GM06990 (cell line): ENCODE measurements around the gene ATRAID.

Source experiments
- DNase-seq: peaks from one replicate; pipeline ENCODE4 v3.0.0-alpha.2; 2011; ENCODE audit not compliant: insufficient read length; ENCODE audit errors: extremely low read depth
- H3K27me3 ChIP-seq: replicated peaks from 2 replicates; pipeline ENCODE4 v1.6.0; 2011; ENCODE audit warnings: low read length; ENCODE audit not compliant: control insufficient read depth, insufficient read depth
- H3K36me3 ChIP-seq: 2 replicates; pipeline ENCODE4 v1.5.1; 2011; ENCODE audit warnings: low read length; ENCODE audit not compliant: control insufficient read depth, insufficient read depth
- H3K4me3 ChIP-seq: replicated peaks from 2 replicates; pipeline ENCODE4 v1.5.1; 2011; ENCODE audit warnings: low read depth, mild to moderate bottlenecking, control low read depth, low read length
- TF ChIP-seq, protein P1 (sequence below): IDR thresholded peaks from 2 replicates; pipeline ENCODE4 v1.5.1; 2011; ENCODE audit warnings: low read length, control low read depth, mild to moderate bottlenecking, inconsistent platforms; ENCODE audit not compliant: insufficient read depth, poor library complexity, severe bottlenecking

Gene ATRAID

DNA sequence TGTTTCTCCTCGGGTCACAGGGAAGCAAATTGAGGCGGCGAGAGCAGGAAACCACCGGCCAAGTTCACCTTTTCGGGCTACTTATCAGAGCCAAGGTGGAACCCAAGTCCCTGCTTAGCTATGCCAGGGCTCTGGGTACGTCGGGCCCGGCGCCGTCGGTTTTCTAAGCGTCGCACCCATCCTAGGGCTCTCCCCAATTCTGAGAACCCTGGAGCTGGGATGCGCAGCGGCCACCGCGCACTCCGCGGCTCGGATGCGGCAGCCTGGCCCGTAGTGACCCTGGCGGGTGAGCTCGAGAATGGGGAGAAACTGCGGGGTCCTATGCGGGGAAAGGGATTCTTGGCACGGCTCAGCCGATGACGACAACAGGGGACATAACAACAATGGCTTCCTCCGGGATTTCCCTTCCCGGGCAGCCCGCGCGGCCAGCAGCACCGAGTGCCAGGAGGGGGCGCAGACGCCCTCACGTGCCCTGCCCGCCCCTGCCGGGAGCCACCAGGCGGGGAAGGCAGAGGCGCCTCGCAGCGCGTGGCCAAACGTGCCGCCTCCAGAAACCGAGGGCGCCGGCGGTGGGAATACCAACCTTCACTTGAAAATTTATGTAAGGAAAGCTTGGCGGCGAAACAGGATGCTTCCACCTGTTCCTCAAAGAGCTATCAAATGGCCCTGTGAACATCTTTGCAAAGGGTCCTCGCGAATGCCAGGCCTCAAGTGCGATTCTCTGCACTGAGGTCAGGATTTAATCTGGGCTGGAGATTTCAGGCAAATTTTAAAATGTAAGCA is 53.1 kb downstream of the ATRAID start:
- no peaks in the 10 kb centered on the region for H3K36me3 ChIP-seq
- TF ChIP-seq, protein P1, sequence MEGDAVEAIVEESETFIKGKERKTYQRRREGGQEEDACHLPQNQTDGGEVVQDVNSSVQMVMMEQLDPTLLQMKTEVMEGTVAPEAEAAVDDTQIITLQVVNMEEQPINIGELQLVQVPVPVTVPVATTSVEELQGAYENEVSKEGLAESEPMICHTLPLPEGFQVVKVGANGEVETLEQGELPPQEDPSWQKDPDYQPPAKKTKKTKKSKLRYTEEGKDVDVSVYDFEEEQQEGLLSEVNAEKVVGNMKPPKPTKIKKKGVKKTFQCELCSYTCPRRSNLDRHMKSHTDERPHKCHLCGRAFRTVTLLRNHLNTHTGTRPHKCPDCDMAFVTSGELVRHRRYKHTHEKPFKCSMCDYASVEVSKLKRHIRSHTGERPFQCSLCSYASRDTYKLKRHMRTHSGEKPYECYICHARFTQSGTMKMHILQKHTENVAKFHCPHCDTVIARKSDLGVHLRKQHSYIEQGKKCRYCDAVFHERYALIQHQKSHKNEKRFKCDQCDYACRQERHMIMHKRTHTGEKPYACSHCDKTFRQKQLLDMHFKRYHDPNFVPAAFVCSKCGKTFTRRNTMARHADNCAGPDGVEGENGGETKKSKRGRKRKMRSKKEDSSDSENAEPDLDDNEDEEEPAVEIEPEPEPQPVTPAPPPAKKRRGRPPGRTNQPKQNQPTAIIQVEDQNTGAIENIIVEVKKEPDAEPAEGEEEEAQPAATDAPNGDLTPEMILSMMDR = peak; percentile 65
- peaks cover 6% of the 10 kb centered on the region for H3K27me3 ChIP-seq
- peak; percentile 68 for DNase-seq
- H3K4me3 ChIP-seq = peak overlapping the region; percentile 40

DNA sequence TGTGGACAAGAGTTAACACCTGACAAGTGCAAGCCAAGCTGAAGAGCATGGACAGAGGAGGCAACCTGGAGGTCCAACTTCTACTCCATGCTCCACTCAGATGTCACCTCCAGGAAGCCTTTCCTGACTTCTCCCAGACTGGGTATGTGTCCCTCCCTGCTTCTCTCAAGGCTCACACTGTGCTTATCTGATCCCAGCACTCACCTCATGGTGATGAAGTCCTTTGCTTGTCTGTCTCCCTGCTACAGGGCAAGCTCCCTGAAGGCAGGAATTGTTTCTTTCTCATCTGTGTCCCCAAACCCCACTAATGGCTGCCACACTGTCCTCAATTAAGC is 53.7 kb downstream of the ATRAID start:
- DNase-seq = no peak
- Histone ChIP-seq H3K27me3 (peaks cover 6% of the 10 kb centered on the region), H3K4me3 (no peak overlapping the region), H3K36me3 (no peaks in the 10 kb centered on the region)
- TF ChIP-seq, protein P1 = no peak
